ENCODE measurements around the gene HNRNPAB. TPM values are rescaled to one million over a fixed set of nuclear protein-coding genes. Genes with fewer than 3 reads are reported as not detected.

Gene HNRNPAB
- total RNA-seq, 1 experiment from 2014 or later, result 547 TPM

- DNase-seq, result no peak
- Mint-ChIP-seq H3K27ac (no peak overlapping the region), H3K36me3 (ENCODE audit: insufficient read depth in 1 of 3, low read depth in 3 of 3) (peaks cover 45 to 79% (median 57%) of the 10 kb centered on the region in 3 experiments; a peak in 6 of 7 replicates), H3K27me3 (ENCODE audit: low read depth) (no peaks in the 10 kb centered on the region), H3K4me3 (no peak overlapping the region), H3K4me1 (peaks cover 17% of the 10 kb centered on the region in 2 experiments), H3K9me3 (no peaks in the 10 kb centered on the region; a peak in 1 of 5 replicates)
- Histone ChIP-seq H4K20me1 (ENCODE audit: control insufficient read depth, insufficient read depth, insufficient read length) (peaks cover 3% of the 10 kb centered on the region), H2AK5ac (ENCODE audit: insufficient read length, low read length) (no peak overlapping the region), H3K4me2 (ENCODE audit: insufficient read depth, insufficient read length, low read length) (no peak overlapping the region), H2BK5ac (ENCODE audit: insufficient read length, low read length) (no peak overlapping the region), H3K23ac (ENCODE audit: insufficient read length, low read depth, low read length) (no peak overlapping the region), H3K23me2 (ENCODE audit: insufficient read length, low read depth, low read length, poor library complexity, severe bottlenecking) (no peaks in the 10 kb centered on the region), H4K8ac (replicated peaks; ENCODE audit: insufficient read length, low read depth, low read length) (no peak overlapping the region), H3K4me1 (ENCODE audit: insufficient read depth, low read length) (peaks cover 2% of the 10 kb centered on the region; the same call in 1 of the 2 replicates), H3K9ac (ENCODE audit: extremely low read depth, insufficient read length, low read length) (no peak overlapping the region), H3K79me1 (ENCODE audit: insufficient read depth, low read depth, low read length, poor library complexity, severe bottlenecking) (no peaks in the 10 kb centered on the region), H4K5ac (ENCODE audit: insufficient read length, low read depth, low read length) (no peak overlapping the region), H4K91ac (ENCODE audit: insufficient read length, low read depth, low read length) (no peak overlapping the region), H2BK15ac (ENCODE audit: low read depth, low read length) (no peak overlapping the region), H3K79me2 (ENCODE audit: insufficient read depth, low read length) (no peaks in the 10 kb centered on the region), H3K27me3 (ENCODE audit: insufficient read depth, low read length) (no peaks in the 10 kb centered on the region), H3K4ac (ENCODE audit: low read depth, low read length) (no peak overlapping the region), H3T11ph (ENCODE audit: low read length) (no peak overlapping the region), H2BK120ac (ENCODE audit: low read depth, low read length, poor library complexity, severe bottlenecking) (no peak overlapping the region), H3K9me3 (ENCODE audit: control insufficient read depth, low read depth, low read length) (no peaks in the 10 kb centered on the region), H3K56ac (ENCODE audit: insufficient read length, low read depth, low read length) (no peak overlapping the region), H3K18ac (ENCODE audit: insufficient read length, low read depth, low read length) (no peak overlapping the region), H2AFZ (ENCODE audit: low read length) (no peak overlapping the region), H2BK12ac (ENCODE audit: insufficient read length, low read depth, low read length) (no peak overlapping the region), H3K14ac (ENCODE audit: insufficient read depth, low read length) (no peak overlapping the region), H3K27ac (ENCODE audit: insufficient read length, low read depth, low read length) (no peak overlapping the region), H2BK20ac (ENCODE audit: low read depth, low read length, poor library complexity, severe bottlenecking) (no peak overlapping the region)
- WGBS (ENCODE audit: extremely low coverage, insufficient read length, low lambda C conversion rate), result no CpG with 5 or more reads among the region's 17 CpGs
- no peak for TF ChIP-seq CTCF (conservative IDR thresholded peaks at IDR 0.05)
Measured at GRCh38 chr5:178224403-178224802, 20.1 kb downstream of the HNRNPAB start.
